Coronary artery (tissue), 2 donors: ENCODE measurements around the gene GABRG3.

Experiments used
- DNase-seq: peaks from one replicate; pipeline ENCODE4 v3.0.0-alpha.2; 2017; ENCODE audit warnings: low spot score
- H3K27ac ChIP-seq, 2 donors: fragments of 200-600 bp; sonication (generic); one replicate each; pipeline ENCODE4 v1.5.1; 2016 to 2019
- H3K4me3 ChIP-seq: fragments of 200-600 bp; sonication (generic); 2 replicates; pipeline ENCODE4 v1.5.1; 2016; ENCODE audit warnings: mild to moderate bottlenecking, moderate library complexity
- CTCF ChIP-seq: fragments of 200-600 bp; sonication (generic); IDR thresholded peaks from one replicate; pipeline ENCODE4 v1.5.1; 2019; ENCODE audit warnings: antibody characterized with exemption

The GABRG3 gene

GRCh38 chr15:27278761-27279160 lies 307.8 kb downstream of the GABRG3 start:
- no peak overlapping the region for H3K4me3 ChIP-seq
- no peak for TF ChIP-seq CTCF
- no peak overlapping the region for H3K27ac ChIP-seq
- DNase-seq: no peak

GRCh38 chr15:27292641-27293040 lies 321.7 kb downstream of the GABRG3 start:
- no peak for DNase-seq
- no peak overlapping the region for H3K27ac ChIP-seq
- no peak for TF ChIP-seq CTCF

GRCh38 chr15:27293607-27294006 lies 322.6 kb downstream of the GABRG3 start:
- TF ChIP-seq CTCF: no peak
- H3K27ac ChIP-seq: no peak overlapping the region
- DNase-seq: no peak
- H3K4me3 ChIP-seq: no peak overlapping the region

More at GRCh38 chr15:27292641-27293040, 321.7 kb downstream of the GABRG3 start:
- H3K4me3 ChIP-seq: no peak overlapping the region

- no peak for TF ChIP-seq CTCF
- no peak overlapping the region for H3K4me3 ChIP-seq
- H3K27ac ChIP-seq: no peak overlapping the region
- no peak for DNase-seq
Measured at GRCh38 chr15:27317736-27318135, 346.8 kb downstream of the GABRG3 start.

GRCh38 chr15:27323801-27324200 lies 352.8 kb downstream of the GABRG3 start:
- DNase-seq: no peak
- Histone ChIP-seq H3K4me3 (no peak overlapping the region), H3K27ac (no peak overlapping the region)
- TF ChIP-seq CTCF: no peak

GRCh38 chr15:27324886-27325615 lies 354.1 kb downstream of the GABRG3 start:
- no peak for TF ChIP-seq CTCF
- H3K4me3 ChIP-seq: no peak overlapping the region
- no peak overlapping the region for H3K27ac ChIP-seq
- no peak for DNase-seq

GRCh38 chr15:27327467-27328025 lies 356.6 kb downstream of the GABRG3 start:
- TF ChIP-seq CTCF: no peak
- H3K4me3 ChIP-seq: no peak overlapping the region
- DNase-seq: no peak
- H3K27ac ChIP-seq: no peak overlapping the region
